Measurements from ENCODE around the gene SMIM22. TPM values are rescaled to one million over a fixed set of nuclear protein-coding genes. Genes with fewer than 3 reads are reported as not detected.

SMIM22 gene
- polyA plus RNA-seq, 12 donors, result 0.21 to 1.2 (median 0.36) TPM; not detected in 7

DNA sequence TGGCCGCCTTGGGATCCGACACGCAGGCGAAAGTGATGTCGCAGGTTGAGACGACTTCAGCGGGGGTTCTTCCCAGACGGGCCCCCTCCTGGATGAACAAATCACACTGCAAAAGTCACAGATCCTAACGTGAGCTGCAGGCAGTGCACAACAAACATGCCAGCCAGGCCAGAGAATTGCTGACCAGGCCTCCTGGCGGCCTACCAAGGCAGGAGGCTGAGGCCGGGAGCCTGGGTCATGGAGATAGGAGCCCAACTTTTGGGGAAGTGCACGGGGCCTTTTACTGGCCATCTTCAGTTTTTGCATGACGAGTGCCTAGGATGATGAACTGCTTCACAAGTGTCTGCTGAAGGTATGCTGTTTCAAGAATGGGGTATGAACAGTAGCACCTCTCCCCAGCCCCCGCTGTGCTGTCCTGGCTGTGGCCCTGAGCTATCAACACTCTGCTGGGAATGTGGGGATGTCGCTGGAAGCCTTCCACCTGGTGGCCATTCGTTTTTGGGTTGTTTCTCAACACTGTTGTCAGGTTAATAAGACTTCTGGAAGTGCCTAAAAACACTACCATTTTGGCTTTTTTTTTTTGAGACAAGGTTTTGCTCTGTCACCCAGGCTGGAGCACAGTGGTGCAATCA lies 19.5 kb downstream of the SMIM22 start:
- DNase-seq, result no peak

- no peak for DNase-seq
Observed at GRCh38 chr16:4820652-4821051, 25.5 kb downstream of the SMIM22 start.

- no peak for DNase-seq
Observed at GRCh38 chr16:4825196-4825595, 30.0 kb downstream of the SMIM22 start.

DNA sequence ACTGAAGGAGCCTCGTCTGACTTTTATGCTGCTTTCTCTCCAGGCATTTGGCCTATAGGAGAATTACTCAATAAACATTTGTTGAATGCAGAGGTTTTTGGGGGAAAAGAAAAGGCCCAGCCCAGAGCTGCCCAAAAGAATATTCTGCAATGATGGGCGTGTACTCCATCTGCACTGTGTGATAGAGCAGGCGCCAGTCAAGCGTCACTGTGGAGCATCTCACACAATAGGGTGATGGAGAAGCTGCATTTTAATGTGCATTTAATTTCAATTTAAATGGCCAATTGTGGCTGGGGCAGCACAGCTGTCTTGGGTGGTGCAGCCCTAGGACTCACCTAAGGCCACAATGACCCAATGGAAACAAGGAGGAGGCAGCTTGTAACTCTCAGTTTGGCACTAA lies 31.4 kb downstream of the SMIM22 start:
- no peak for DNase-seq

GRCh38 chr16:4826980-4827379 lies 31.8 kb downstream of the SMIM22 start:
- no peak for DNase-seq

GRCh38 chr16:4828567-4829321 lies 33.6 kb downstream of the SMIM22 start:
- no peak for DNase-seq

DNA sequence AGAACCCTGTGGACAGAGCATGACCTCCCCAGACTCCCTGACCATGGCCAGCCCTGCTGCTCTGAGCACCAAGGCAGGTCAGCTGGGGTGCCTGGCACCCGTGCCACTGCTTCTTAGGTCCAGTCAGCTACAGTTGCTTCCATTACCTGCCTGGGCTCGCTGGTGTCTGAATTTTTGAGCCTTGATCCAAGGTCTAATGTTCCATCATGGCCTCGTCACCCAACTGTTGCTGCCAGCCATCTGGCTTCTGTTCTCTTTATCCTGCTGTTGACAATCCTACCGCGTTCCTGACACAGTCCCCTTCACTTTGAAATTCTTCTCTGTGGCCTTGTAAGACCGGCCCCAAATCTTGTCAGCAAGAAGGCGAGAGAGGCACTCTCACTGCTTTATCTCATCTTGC lies 35.2 kb downstream of the SMIM22 start:
- no peak for DNase-seq

DNA sequence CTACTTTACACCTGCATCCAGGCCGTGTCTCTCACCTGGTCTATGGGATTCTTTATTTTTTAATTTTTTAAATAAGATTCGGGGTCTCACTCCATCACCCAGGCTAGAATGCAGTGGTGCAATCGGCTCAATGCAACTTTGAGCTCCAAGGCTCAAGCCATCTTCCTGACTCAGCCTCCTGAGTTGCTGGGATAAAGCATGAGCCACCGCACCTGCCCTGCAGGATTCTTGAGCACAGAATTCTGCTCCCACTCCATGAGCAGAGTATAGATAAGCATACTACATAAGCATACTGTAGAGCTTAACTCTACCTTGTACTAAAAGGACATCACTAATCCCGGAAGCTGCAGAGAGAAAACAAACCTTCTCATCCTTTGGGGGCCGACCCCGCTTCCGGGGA lies 36.4 kb downstream of the SMIM22 start:
- no peak for DNase-seq

- DNase-seq, result no peak
Observed at GRCh38 chr16:4832698-4833343, 37.7 kb downstream of the SMIM22 start.

GRCh38 chr16:4833584-4833983 lies 38.4 kb downstream of the SMIM22 start:
- no peak for DNase-seq

GRCh38 chr16:4836727-4837126 lies 41.6 kb downstream of the SMIM22 start:
- no peak for DNase-seq

- DNase-seq, result no peak
Observed at GRCh38 chr16:4837733-4838501, 42.7 kb downstream of the SMIM22 start.

DNA sequence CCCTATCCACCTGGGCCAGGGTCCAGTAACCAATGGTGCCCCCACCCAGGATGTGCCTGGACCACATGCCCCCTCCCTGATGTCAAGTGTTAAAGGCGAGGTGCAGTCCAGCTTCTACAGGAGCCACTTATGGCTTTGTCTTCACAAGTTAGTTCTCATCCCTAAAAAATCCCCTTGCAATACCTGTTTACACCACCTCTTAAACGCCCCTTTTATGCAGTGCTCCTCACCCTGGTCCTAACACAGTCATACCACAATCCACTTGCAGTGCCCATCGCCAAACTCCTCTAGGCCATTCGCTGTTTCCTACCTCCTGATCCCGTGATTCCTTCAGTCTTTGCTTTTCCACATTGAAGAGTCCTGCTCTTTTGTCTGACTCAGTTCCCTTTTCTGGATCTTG lies 44.8 kb downstream of the SMIM22 start:
- no peak for DNase-seq

DNA sequence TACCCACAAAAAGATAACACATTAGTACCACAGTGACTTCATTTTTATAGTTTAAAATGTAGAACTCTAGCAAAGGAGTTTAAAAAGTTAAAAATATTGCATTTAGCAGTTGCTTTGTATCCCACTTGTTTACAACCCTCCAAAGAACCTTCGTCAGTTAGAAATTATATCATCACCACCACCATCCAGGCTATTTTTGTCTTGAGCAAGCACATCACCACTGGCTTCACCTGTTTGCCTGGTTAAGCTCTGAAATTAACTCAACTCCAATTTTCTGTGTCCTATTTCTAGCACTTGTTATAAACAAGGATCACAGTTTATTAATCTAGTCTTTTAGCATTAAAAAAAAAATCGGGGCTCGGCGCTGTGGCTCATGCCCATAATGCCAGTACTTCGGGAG lies 45.8 kb downstream of the SMIM22 start:
- DNase-seq, result no peak

Other genes starting within 250 kb of the SMIM22 start
- gene C16orf96, start 239.0 kb upstream of the SMIM22 start, polyA plus RNA-seq (ENCODE audit: insufficient read length in 12 of 12), result 1 to 10 TPM in 1 of 12 donors, under 1 TPM in 9, not detected in 2; 0.32 to 1.1 (median 0.57) TPM
- 10 to 100 TPM in 11 of 12 donors, not detected in 1; 11.2 to 44.0 (median 15.0) TPM for gene UBALD1, start 180.5 kb upstream of the SMIM22 start, polyA plus RNA-seq (ENCODE audit: insufficient read length in 12 of 12)
- gene MGRN1, start 170.5 kb upstream of the SMIM22 start, polyA plus RNA-seq (ENCODE audit: insufficient read length in 12 of 12), result 10 to 100 TPM in 11 of 12 donors, not detected in 1; 25.3 to 60.5 (median 33.1) TPM
- gene NUDT16L1, start 101.8 kb upstream of the SMIM22 start, polyA plus RNA-seq (ENCODE audit: insufficient read length in 12 of 12), result 10 to 100 TPM in 11 of 12 donors, not detected in 1; 13.6 to 55.0 (median 21.2) TPM
- gene ANKS3, start 61.1 kb upstream of the SMIM22 start, polyA plus RNA-seq (ENCODE audit: insufficient read length in 12 of 12), result 10 to 100 TPM in 9 of 12 donors, 1 to 10 TPM in 2, not detected in 1; 8.3 to 20.2 (median 12.7) TPM
- 10 to 100 TPM in 1 of 12 donors, 1 to 10 TPM in 4, under 1 TPM in 6, not detected in 1; 0.78 to 13.1 (median 0.99) TPM for gene DNAAF8, start 60.8 kb upstream of the SMIM22 start, polyA plus RNA-seq (ENCODE audit: insufficient read length in 12 of 12)
- 10 to 100 TPM in 4 of 12 donors, 1 to 10 TPM in 7, not detected in 1; 6.6 to 13.9 (median 9.8) TPM for gene ZNF500, start 28.2 kb upstream of the SMIM22 start, polyA plus RNA-seq (ENCODE audit: insufficient read length in 12 of 12)
- 10 to 100 TPM in 1 of 12 donors, not detected in 11; 14.2 TPM for gene SEPTIN12, start 7.0 kb upstream of the SMIM22 start, polyA plus RNA-seq (ENCODE audit: insufficient read length in 12 of 12)
- gene ROGDI, start 7.3 kb downstream of the SMIM22 start, polyA plus RNA-seq (ENCODE audit: insufficient read length in 12 of 12), result 10 to 100 TPM in 9 of 12 donors, 1 to 10 TPM in 2, not detected in 1; 7.7 to 27.6 (median 11.2) TPM
- 10 to 100 TPM in 11 of 12 donors, not detected in 1; 47.7 to 64.0 (median 56.2) TPM for gene GLYR1, start 51.9 kb downstream of the SMIM22 start, polyA plus RNA-seq (ENCODE audit: insufficient read length in 12 of 12)
- 10 to 100 TPM in 11 of 12 donors, not detected in 1; 16.7 to 28.9 (median 19.7) TPM for gene UBN1, start 52.1 kb downstream of the SMIM22 start, polyA plus RNA-seq (ENCODE audit: insufficient read length in 12 of 12)
- 10 to 100 TPM in 3 of 12 donors, 1 to 10 TPM in 5, under 1 TPM in 3, not detected in 1; 0.68 to 76.8 (median 1.1) TPM for gene PPL, start 141.8 kb downstream of the SMIM22 start, polyA plus RNA-seq (ENCODE audit: insufficient read length in 12 of 12)
- 1 to 10 TPM in 3 of 12 donors, under 1 TPM in 8, not detected in 1; 0.35 to 1.5 (median 0.75) TPM for gene SEC14L5, start 163.0 kb downstream of the SMIM22 start, polyA plus RNA-seq (ENCODE audit: insufficient read length in 12 of 12)
- 1 to 10 TPM in 10 of 12 donors, not detected in 2; 2.7 to 9.0 (median 4.5) TPM for gene NAGPA, start 238.6 kb downstream of the SMIM22 start, polyA plus RNA-seq (ENCODE audit: insufficient read length in 12 of 12)